ENCODE measurements around the gene CDR2.

DNA sequence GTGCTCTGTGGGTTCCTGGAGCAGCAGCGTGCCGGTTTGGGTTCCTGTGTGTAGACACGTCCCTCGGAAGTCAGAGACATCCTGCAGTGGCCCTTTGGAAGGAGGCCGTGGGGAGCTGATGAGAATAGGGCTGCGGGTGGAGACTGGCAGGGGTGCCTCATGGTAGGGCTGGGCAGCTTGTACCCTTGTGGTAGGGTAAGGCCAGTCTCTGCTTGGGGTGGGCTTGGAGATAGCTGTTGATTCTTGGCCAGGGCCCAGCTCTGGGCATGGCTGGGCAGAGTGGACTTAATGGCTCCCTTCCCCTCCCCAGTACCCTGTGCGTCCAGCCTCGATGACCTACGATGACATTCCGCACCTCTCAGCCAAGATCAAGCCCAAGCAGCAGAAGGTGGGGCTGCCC is 66.6 kb downstream of the CDR2 start:
- no peak for TF ChIP-seq EZH2 (IDR thresholded peaks at IDR 0.05; ENCODE audit: low read length, unreplicated experiment)
- TF ChIP-seq, protein P1, sequence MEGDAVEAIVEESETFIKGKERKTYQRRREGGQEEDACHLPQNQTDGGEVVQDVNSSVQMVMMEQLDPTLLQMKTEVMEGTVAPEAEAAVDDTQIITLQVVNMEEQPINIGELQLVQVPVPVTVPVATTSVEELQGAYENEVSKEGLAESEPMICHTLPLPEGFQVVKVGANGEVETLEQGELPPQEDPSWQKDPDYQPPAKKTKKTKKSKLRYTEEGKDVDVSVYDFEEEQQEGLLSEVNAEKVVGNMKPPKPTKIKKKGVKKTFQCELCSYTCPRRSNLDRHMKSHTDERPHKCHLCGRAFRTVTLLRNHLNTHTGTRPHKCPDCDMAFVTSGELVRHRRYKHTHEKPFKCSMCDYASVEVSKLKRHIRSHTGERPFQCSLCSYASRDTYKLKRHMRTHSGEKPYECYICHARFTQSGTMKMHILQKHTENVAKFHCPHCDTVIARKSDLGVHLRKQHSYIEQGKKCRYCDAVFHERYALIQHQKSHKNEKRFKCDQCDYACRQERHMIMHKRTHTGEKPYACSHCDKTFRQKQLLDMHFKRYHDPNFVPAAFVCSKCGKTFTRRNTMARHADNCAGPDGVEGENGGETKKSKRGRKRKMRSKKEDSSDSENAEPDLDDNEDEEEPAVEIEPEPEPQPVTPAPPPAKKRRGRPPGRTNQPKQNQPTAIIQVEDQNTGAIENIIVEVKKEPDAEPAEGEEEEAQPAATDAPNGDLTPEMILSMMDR (conservative IDR thresholded peaks at IDR 0.05; ENCODE audit: low read depth, low read length): no peak
